Chondrocyte (in vitro differentiated cells): ENCODE results near the gene CD177. TPM values are rescaled to one million over a fixed set of nuclear protein-coding genes. Genes with fewer than 3 reads are reported as not detected.

ENCODE experiments used
- DNase-seq: peaks from one replicate; pipeline ENCODE4 v3.0.0; 2021; ENCODE audit warnings: mixed read lengths, low spot score
- H3K27ac Mint-ChIP-seq: one replicate; pipeline ENCODE4 v1.8.0; 2021; ENCODE audit warnings: mild to moderate bottlenecking, moderate library complexity, mixed read lengths; ENCODE audit not compliant: unreplicated experiment
- H3K27me3 Mint-ChIP-seq: 2 replicates; pipeline ENCODE4 v1.8.0; 2021; ENCODE audit warnings: low read depth, mixed read lengths
- H3K36me3 Mint-ChIP-seq: 2 replicates; pipeline ENCODE4 v1.8.0; 2021; ENCODE audit warnings: low read depth, mixed read lengths
- H3K4me1 Mint-ChIP-seq: 2 replicates; pipeline ENCODE4 v1.8.0; 2021; ENCODE audit warnings: low read depth, mild to moderate bottlenecking, mixed read lengths
- H3K4me3 Mint-ChIP-seq: one replicate; pipeline ENCODE4 v1.8.0; 2021; ENCODE audit warnings: mild to moderate bottlenecking, moderate library complexity, mixed read lengths; ENCODE audit not compliant: unreplicated experiment
- H3K9me3 Mint-ChIP-seq: 2 replicates; pipeline ENCODE4 v1.8.0; 2021; ENCODE audit warnings: low read depth, mixed read lengths
- total RNA-seq: library from RNA; stranded (reverse); gene quantifications from 3 replicates; pipeline ENCODE4 v1.2.1, GENCODE V29; 2021
- TF ChIP-seq, protein P1 (sequence below): fragments of 200-600 bp; sonication (generic); IDR thresholded peaks from 2 replicates; pipeline ENCODE4 v1.5.0; 2021; ENCODE audit warnings: antibody characterized with exemption, mild to moderate bottlenecking, moderate library complexity

CD177 gene
- total RNA-seq, 1 donor from 2014 or later = not detected

- Mint-ChIP-seq H3K36me3 (no peaks in the 10 kb centered on the region), H3K27me3 (peaks cover 11% of the 10 kb centered on the region), H3K9me3 (no peaks in the 10 kb centered on the region), H3K4me3 (no peak overlapping the region), H3K4me1 (no peaks in the 10 kb centered on the region), H3K27ac (no peak overlapping the region)
- DNase-seq = no peak
- TF ChIP-seq, protein P1, sequence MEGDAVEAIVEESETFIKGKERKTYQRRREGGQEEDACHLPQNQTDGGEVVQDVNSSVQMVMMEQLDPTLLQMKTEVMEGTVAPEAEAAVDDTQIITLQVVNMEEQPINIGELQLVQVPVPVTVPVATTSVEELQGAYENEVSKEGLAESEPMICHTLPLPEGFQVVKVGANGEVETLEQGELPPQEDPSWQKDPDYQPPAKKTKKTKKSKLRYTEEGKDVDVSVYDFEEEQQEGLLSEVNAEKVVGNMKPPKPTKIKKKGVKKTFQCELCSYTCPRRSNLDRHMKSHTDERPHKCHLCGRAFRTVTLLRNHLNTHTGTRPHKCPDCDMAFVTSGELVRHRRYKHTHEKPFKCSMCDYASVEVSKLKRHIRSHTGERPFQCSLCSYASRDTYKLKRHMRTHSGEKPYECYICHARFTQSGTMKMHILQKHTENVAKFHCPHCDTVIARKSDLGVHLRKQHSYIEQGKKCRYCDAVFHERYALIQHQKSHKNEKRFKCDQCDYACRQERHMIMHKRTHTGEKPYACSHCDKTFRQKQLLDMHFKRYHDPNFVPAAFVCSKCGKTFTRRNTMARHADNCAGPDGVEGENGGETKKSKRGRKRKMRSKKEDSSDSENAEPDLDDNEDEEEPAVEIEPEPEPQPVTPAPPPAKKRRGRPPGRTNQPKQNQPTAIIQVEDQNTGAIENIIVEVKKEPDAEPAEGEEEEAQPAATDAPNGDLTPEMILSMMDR = no peak
These were observed 52.8 kb downstream of the CD177 start for GRCh38 chr19:43406297-43406696.

DNA sequence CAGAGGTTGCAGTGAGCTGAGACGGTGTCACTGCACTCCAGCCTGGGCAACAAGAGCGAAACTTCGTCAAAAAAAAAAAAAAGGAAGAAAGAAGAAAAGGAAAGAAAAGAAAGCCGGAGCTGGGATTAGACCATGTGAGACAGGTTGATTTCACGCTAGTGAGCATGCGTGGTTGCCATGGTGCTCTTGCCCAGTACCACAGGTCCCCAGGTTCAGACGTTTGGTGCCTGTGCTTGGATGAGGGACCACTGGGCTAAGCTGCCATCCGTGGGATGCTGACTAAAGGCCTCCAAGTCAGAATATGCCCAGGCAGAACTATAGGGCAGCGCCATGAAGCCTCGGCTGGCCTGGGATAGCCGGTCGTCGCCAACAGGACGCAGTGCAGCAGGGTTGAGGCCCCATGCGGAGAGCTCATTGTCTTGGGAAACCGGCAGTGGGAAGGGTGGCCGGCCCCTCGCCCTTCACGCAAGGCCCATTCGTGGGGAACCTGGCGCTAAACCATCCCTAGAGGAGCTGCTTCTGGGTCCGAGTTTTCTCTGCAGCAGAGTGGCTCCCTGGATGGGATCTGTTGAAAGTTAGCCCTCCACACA lies 54.0 kb downstream of the CD177 start:
- no peak overlapping the region for H3K4me3 Mint-ChIP-seq
- no peak for DNase-seq
- H3K27me3 Mint-ChIP-seq = peaks cover 6% of the 10 kb centered on the region
- no peaks in the 10 kb centered on the region for H3K9me3 Mint-ChIP-seq
- TF ChIP-seq, protein P1 = no peak
- no peaks in the 10 kb centered on the region for H3K4me1 Mint-ChIP-seq
- H3K36me3 Mint-ChIP-seq = no peaks in the 10 kb centered on the region
- no peak overlapping the region for H3K27ac Mint-ChIP-seq

- Mint-ChIP-seq H3K27ac (no peak overlapping the region), H3K4me1 (no peaks in the 10 kb centered on the region), H3K36me3 (no peaks in the 10 kb centered on the region), H3K4me3 (no peak overlapping the region), H3K9me3 (no peaks in the 10 kb centered on the region), H3K27me3 (peaks cover 6% of the 10 kb centered on the region)
- DNase-seq = no peak
- TF ChIP-seq, protein P1 = no peak
These were observed 54.6 kb downstream of the CD177 start for GRCh38 chr19:43408043-43408442.

DNA sequence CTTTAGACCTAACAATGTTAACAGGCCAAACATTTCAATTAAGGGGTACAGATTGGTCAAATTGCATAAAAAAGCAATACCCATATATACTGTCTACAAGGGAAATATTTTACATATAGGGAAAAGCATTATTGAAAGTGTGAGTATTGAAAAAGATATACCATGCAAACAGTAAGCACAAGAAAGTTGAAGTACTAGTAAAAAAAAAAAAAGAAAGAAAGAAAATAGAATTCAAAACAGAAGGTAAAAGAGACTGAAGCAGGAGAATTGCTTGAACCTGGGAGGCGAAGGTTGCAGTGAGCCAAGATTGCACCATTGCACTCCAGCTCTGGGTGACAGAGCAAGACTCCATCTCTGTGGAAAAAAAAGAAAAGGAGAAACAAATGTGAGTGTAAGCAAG lies 55.9 kb downstream of the CD177 start:
- Mint-ChIP-seq H3K9me3 (no peaks in the 10 kb centered on the region), H3K27ac (no peak overlapping the region), H3K4me1 (no peaks in the 10 kb centered on the region), H3K36me3 (no peaks in the 10 kb centered on the region), H3K4me3 (no peak overlapping the region), H3K27me3 (peaks cover 6% of the 10 kb centered on the region)
- DNase-seq = no peak
- TF ChIP-seq, protein P1 = no peak

DNA sequence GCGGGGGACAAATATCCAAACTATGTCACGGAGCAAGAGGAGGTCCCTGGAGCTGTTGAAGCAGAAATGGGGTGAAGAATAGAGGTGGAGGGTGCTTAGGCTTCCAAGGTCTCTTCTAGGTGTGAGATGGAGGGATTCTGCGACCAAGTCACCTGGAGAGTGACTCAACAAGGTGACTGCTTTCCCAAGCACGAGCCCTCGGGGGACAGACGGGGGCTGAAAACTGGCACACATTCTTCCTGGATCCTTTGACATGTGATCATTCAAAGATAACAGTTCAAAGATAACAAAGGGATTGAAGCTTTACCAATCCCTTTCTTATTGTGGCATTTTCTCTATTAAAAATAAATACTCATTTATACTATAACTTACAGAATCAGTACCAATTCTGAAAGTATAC lies 59.0 kb downstream of the CD177 start:
- Mint-ChIP-seq H3K36me3 (no peaks in the 10 kb centered on the region), H3K4me1 (no peaks in the 10 kb centered on the region), H3K27ac (no peak overlapping the region), H3K4me3 (no peak overlapping the region), H3K27me3 (peaks cover 8% of the 10 kb centered on the region), H3K9me3 (no peaks in the 10 kb centered on the region)
- TF ChIP-seq, protein P1 = no peak
- DNase-seq = no peak

Other genes with a start within 250 kb of the CD177 start
- gene PSG5, start 167.2 kb upstream of the CD177 start, total RNA-seq = not detected in 3 replicates
- gene PSG4, start 148.0 kb upstream of the CD177 start, total RNA-seq = 0.60 TPM in 1 of 3 replicates, not detected in the others
- 0.48 TPM in 1 of 3 replicates, not detected in the others for gene PSG9, start 84.2 kb upstream of the CD177 start, total RNA-seq
- not detected in 3 replicates for gene TEX101, start 61.2 kb downstream of the CD177 start, total RNA-seq
- gene LYPD3, start 111.9 kb downstream of the CD177 start, total RNA-seq = 0.39 to 1.0 TPM (median 0.59 TPM) in 3 replicates
- gene PHLDB3, start 151.1 kb downstream of the CD177 start, total RNA-seq = 4.5 to 8.1 TPM (median 7.0 TPM) in 3 replicates
- 31.5 to 38.9 TPM (median 33.0 TPM) in 3 replicates for gene ETHE1, start 173.5 kb downstream of the CD177 start, total RNA-seq
- 4.1 to 6.0 TPM (median 5.1 TPM) in 3 replicates for gene ZNF575, start 179.5 kb downstream of the CD177 start, total RNA-seq
- gene XRCC1, start 221.8 kb downstream of the CD177 start, total RNA-seq = 22.8 to 30.5 TPM (median 30.4 TPM) in 3 replicates
- gene PINLYP, start 222.1 kb downstream of the CD177 start, total RNA-seq = 0.51 to 2.3 TPM (median 1.6 TPM) in 3 replicates
- gene IRGQ, start 242.4 kb downstream of the CD177 start, total RNA-seq = 40.0 to 43.1 TPM (median 41.7 TPM) in 3 replicates
- gene ZNF576, start 242.9 kb downstream of the CD177 start, total RNA-seq = 11.9 to 17.6 TPM (median 12.1 TPM) in 3 replicates